NCI-H774 (cell line): ENCODE data around the gene SLC6A2.
A peak's percentile ranks its signal among the peaks of the same experiment; 100 is the strongest.

Experiments used
- DNase-seq: peaks from one replicate; lab custom pipeline; 2025; lab: John Stamatoyannopoulos, UW

SLC6A2 gene

GRCh38 chr16:55672471-55672870 is 16.7 kb downstream of the SLC6A2 start:
- no peak for DNase-seq

DNA sequence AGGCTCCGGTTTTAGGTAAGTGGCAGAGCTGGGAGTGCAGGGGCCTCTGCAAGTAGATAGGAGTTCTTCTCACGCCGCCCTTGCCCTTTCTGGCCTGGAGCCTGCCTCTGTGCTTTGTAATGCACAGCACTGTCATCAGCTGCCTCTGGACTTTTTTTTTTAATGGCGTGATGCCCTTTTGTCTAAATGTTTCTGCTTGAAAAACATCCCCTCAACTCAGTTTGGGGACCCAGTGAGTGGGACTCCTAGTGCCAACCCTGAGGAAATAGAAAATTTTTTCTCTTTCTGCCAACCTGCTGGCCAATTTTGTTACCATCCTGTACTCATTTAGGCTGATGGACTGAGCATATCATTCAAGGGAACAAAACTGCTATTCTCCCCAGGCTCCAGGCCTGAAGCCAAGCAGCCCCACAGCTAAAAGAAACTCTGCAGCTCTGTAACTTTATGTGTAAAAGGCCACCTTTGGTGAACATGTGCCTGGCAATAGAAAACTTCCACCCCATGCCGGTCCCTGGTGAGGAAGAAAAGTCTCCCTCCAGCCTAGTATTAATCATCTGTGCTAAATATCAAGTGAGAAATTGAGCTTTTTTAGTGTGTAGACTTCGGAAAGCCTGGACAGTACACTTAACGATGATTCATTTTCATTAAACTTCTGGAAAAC is 22.5 kb downstream of the SLC6A2 start:
- DNase-seq = no peak

GRCh38 chr16:55682086-55682485 is 26.3 kb downstream of the SLC6A2 start:
- DNase-seq = no peak

- DNase-seq = no peak
Measured at GRCh38 chr16:55685973-55686372, 30.2 kb downstream of the SLC6A2 start.

- DNase-seq = no peak
Measured at GRCh38 chr16:55686671-55687070, 30.9 kb downstream of the SLC6A2 start.

GRCh38 chr16:55687802-55688201 is 32.0 kb downstream of the SLC6A2 start:
- no peak for DNase-seq

- DNase-seq = no peak
Measured at GRCh38 chr16:55690841-55691240, 35.1 kb downstream of the SLC6A2 start.

DNA sequence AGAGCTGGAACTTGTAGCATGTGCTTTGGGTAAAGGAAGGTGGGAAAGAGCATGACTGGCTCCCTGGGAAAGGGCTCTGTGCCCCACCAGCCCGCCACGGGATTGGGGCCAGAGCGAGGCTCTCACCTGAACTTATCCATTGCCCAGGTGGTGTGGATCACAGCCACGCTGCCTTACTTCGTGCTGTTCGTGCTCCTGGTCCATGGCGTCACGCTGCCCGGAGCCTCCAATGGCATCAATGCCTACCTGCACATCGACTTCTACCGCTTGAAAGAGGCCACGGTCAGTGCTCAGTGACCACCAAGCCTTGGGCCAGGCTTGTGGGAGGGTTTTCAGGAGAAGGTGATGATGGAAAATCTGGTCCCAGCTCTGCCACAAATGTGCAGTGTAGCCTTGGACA is 36.0 kb downstream of the SLC6A2 start:
- DNase-seq = no peak

- DNase-seq = no peak
Measured at GRCh38 chr16:55695595-55695994, 39.8 kb downstream of the SLC6A2 start.

GRCh38 chr16:55697867-55698266 is 42.1 kb downstream of the SLC6A2 start:
- no peak for DNase-seq

DNA sequence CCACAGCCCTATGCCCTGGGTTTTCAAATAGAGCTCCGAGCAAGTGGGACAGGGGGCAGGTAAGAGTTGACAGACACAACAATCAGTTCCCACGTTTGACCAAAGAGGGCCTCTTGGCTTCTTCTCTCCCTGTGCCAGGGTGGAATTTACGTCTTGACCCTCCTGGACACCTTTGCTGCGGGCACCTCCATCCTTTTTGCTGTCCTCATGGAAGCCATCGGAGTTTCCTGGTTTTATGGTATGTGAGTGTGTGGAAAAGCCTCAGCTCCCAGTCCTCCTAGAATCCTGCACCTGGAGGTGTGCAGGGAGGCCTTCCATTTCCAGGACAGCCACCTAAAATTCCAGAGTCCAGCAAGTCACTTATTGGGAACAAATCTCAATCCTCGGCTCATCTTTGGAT is 42.5 kb downstream of the SLC6A2 start:
- no peak for DNase-seq

DNA sequence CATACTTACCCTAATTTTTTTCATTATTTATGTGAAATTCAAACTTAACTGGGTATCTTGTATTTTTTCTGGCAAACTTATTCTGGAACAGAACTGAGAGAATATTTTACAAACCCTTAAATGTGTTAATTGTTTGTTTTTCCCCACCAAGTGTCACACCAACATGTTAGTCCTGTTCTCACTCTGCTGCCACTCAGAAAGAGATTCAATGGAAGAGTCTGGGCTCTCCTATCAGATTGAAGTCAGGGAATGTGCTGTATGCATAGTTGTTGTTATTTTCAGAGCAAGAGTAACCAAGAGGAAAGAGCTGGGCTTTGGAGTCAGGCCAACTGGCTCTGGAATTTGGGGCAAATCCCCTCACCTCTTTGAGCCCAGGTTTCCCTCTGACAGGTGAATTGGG is 43.2 kb downstream of the SLC6A2 start:
- DNase-seq = no peak

- DNase-seq = no peak
Measured at GRCh38 chr16:55699616-55700015, 43.8 kb downstream of the SLC6A2 start.

DNA sequence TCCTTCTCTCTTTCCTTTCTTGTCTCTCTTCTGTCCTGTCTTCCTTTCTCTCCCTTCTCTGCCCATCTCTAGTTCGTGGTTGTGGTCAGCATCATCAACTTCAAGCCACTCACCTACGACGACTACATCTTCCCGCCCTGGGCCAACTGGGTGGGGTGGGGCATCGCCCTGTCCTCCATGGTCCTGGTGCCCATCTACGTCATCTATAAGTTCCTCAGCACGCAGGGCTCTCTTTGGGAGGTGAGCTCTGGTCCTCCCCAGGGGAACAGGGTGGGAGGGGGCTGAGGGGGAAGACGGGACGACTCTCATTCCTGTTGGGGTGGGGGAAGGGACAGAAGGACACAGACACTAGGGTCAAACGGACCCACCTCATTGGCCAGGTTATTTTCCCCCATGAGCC is 44.3 kb downstream of the SLC6A2 start:
- DNase-seq = no peak

- no peak for DNase-seq
Measured at GRCh38 chr16:55700961-55701360, 45.2 kb downstream of the SLC6A2 start.

DNA sequence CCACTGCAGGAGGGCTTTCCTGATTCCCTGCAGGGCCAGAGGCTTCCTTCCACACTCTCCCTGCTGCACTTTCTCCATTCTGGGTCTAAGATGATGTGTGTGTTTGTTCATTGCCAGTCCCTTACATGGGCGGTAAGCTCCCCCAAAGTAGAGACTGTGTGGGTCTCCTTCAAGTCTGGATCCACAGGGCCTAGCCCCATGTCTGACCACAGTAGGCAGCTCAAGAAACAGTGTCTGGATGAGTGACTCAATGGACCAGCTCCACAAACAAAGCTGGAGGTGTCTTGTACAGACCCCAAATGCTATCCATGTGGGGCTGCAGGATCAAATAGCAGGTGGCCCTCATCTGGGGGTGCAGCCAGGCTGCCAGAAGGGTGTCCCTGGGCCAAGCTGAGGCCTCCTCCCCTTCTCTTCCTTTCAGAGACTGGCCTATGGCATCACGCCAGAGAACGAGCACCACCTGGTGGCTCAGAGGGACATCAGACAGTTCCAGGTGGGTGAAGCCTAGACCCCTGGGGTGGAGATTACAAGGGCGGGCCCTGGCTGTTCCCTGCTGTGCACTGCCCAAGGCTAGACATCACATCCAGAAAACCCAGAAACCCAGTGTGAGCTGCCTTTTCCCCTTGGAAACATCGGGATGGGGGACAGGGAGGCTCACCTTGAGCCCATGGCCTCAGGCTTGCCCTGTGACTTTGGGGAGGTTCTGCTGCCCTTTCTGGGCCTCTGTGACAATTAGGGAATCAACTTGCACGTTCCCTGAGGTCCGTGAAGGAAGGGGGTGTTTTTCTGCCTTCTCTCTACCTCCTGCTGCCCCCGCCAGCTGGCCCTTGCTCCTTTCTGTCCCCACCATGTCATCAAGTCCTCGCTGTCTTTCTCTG is 45.9 kb downstream of the SLC6A2 start:
- DNase-seq = peak; percentile 30

DNA sequence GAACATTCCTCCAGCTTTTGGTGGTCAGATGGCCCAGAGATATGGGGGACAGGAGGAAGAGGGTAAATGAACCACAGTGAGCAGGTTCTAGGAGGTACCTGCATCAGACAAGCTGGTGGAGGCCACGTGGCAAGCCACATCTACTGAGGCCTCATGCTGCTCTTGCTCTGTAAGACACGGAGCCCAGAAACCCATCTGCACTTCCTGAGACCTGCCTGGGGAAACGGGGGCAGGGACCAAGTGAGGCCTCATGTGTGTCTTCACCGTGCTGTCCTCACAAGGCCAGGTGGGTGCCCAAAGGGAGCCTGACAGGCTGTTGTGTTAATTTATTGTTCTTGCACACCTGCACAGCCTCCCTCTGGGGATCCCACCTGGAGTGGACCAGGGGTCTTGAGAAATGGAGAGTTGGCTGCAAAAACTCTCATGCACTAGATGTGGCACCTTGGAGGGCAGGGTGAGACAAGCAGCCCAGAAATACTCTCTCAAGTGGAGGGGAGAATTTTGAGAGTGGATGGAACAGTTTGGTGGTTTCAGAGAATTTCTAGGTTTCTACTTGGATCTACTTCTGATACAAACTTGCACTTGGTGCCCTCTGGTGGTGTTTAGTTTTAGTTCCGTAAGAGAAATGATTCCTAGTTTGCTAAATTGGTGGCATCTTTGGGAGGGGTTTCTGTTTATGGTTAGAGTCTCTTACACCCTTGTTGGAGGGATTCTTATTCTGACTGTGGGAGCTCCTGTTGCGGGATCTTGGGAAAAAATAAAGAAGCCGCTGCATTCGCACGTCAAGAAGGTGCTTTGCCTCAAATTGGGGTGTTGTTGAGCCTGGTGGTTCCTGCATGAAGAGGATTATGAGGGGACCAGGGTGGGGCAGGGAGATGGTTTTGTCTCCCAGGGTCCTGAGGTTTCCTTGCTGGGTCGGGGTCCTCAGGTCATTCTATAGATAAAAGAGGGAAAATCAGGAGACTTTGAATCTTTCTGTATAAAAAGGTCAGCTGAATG is 47.5 kb downstream of the SLC6A2 start:
- no peak for DNase-seq

GRCh38 chr16:55706739-55707384 is 51.1 kb downstream of the SLC6A2 start:
- DNase-seq = no peak

DNA sequence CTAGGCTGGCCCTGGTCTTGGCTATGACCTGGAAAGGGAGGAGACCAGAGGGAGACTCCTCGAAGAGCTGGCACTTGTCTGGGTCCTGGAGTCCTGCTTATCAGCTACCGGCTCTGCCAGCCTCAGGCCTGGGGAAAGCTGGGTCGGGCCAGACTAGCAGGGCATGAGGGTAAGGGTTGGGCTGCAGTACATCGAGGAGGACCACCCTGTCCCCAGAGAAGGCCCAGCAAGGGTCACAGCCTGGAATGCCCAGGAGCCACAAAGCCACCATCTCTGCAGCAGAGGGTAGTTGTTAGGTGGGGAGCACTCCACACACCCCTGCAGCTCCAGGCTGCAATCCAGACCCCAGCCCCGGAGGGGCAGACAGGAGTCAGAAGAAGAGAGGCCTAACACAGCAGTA is 54.0 kb downstream of the SLC6A2 start:
- DNase-seq = no peak

DNA sequence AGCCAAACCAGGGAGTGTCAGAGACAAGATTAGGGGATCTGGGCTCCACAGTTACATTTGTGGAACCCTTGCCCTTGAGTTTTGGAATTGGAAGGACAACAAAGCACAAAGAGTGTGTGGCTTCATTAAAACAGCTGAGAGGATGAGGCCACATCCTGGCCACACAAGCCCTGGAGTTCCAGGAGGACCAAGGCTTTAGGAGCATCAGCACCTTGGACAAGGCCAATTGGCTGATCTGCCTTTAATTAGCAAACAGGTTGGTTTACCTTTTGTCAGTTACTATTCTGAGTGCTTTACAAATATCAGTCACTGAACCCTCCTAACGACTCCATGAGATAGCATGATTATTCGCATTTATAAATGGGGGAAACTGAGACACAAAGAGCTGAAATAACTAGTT is 54.7 kb downstream of the SLC6A2 start:
- no peak for DNase-seq

DNA sequence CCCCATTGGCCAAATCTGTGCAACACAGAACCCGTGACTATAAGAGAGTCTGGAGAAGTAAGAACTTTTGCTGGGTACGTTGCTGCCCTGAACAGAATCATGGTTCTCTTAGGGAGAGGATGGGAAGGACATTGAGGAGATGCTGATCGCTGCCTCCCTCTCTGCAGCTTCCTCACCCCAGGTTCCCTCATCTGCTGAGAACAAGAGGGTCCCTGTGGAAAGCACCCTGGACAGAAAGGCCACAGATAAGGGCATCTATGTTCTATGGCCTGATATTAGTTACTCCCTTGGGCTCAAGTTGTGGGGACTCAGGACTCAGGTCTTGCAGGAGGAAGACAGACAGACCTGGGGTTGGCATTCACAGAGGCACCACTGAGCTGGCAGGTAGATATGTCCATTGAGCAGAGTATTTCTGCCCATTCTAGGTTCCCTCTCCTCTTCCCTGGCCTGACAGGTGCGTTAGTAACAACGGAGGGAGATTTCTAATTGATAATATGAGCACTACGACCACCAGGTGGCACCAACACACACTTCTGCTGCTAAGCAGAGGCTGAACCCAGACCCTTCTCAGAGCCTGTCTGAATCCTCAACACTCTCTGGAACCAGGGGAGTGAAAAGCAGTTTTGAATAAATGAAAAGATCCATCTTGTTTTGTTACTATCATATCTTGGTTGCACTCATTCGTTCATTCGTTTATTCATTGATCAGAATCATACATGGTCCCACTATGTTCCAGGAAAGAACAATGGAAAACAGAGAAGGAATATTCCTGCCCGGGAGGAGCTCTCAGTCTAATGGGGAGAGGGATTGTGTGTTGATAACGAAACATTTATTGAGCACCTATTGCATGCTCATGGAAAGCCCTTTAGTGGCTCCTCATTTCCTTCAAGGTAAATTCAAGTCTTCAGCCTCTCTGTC is 56.4 kb downstream of the SLC6A2 start:
- DNase-seq = peak; percentile 30
